Right ventricle myocardium superior (tissue), 1 donor: ENCODE results near the gene TBCEL. TPM values are rescaled to one million over a fixed set of nuclear protein-coding genes. Genes with fewer than 3 reads are reported as not detected.

Source experiments
- ATAC-seq: fragments of 200-7000 bp; cut with Tn5 transposase; one replicate; pipeline ENCODE4 v1.9.1; 2020; ENCODE audit warnings: mild to moderate bottlenecking; ENCODE audit not compliant: poor library complexity
- DNase-seq: peaks from one replicate; pipeline ENCODE4 v3.0.0-alpha.2; 2020
- intact Hi-C: fragments of 100-400 bp; cut with DNase I; formaldehyde crosslinking; loops from one replicate; pipeline ENCODE4 v1.11.2; 2022
- total RNA-seq: library from RNA; stranded (reverse); fragmentation: NEBNext Ultra II Directional; extraction: Animal tissue kit (Norgen Biotek cat#: 25700); gene quantifications from one replicate; pipeline ENCODE4 v1.2.1, GENCODE V29; 2021
- donor health status: DM: no; HTN: yes; CAD: no; lungs with severe emphysema.

The TBCEL gene
- total RNA-seq, 1 donor from 2014 or later, result 21.1 TPM

GRCh38 chr11:121119440-121119839 lies 95.5 kb downstream of the TBCEL start:
- intact Hi-C loops, result loop anchor here (10.0 kb wide), 1 partner anchor 175 kb away; no protein-coding TSS in a partner anchor
- no peak for DNase-seq
- ATAC-seq, result no peak

GRCh38 chr11:121122328-121122727 lies 98.4 kb downstream of the TBCEL start:
- DNase-seq (no peak), ATAC-seq (no peak)
- intact Hi-C loops, result no loop called here

GRCh38 chr11:121123496-121124069 lies 99.7 kb downstream of the TBCEL start:
- ATAC-seq (no peak), DNase-seq (no peak)
- intact Hi-C loops, result no loop called here

DNA sequence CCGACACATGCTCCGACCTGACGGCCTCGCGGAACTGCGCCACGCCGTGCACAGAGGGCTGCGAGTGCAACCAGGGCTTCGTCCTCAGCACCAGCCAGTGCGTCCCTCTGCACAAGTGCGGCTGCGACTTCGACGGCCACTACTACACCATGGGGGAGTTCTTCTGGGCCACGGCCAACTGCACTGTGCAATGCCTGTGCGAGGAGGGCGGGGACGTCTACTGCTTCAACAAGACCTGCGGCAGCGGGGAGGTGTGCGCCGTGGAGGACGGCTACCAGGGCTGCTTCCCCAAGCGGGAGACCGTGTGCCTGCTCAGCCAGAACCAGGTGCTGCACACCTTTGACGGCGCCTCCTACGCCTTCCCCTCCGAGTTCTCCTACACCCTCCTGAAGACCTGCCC lies 103.9 kb downstream of the TBCEL start:
- intact Hi-C loops, result no loop called here
- DNase-seq (no peak), ATAC-seq (no peak)

GRCh38 chr11:121129362-121130340 lies 105.7 kb downstream of the TBCEL start:
- no peak for ATAC-seq
- DNase-seq, result no peak
- intact Hi-C loops, result no loop called here

DNA sequence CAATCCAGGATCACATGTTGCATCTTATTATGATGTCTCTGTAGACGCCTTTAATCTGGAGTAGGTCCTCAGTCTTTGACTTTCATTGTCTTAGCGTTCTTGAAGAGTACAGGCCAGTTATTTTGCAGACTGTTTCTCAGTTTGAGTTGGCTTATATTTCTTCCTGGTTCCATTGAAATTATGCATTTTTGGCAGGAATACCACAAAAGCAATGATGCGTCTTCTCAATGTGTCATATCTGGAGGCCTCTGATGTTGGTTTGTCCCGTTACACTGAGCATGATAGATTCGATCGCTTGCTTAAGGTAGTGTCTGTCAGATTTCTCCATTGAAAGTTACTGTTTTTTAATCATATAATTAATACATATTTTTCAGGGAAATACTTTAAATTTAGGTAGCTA lies 107.8 kb downstream of the TBCEL start:
- intact Hi-C loops, result no loop called here
- ATAC-seq (no peak), DNase-seq (no peak)

- DNase-seq (no peak), ATAC-seq (no peak)
- intact Hi-C loops, result no loop called here
Observed at GRCh38 chr11:121132211-121132976, 108.5 kb downstream of the TBCEL start.

- peak; percentile 88 for ATAC-seq
- DNase-seq, result no peak
- intact Hi-C loops, result no loop called here
Observed at GRCh38 chr11:121134741-121135312, 110.9 kb downstream of the TBCEL start.

DNA sequence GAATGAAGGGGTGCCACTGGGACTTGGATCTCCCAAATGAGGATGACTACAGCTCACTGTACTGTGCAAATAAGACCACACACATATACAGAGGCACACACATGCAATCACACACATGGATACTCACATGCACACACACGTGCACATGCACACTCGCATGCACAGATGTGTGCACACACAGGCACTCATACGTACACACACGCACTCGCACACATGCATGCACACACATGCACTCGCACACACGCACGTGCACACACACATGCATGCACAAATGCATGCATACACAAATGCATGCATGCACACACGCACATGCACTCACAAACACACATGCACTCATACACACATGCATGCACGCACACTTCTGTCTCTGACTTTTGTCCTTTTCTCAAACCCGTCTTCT lies 113.1 kb downstream of the TBCEL start:
- ATAC-seq, result no peak
- intact Hi-C loops, result no loop called here
- DNase-seq, result no peak

DNA sequence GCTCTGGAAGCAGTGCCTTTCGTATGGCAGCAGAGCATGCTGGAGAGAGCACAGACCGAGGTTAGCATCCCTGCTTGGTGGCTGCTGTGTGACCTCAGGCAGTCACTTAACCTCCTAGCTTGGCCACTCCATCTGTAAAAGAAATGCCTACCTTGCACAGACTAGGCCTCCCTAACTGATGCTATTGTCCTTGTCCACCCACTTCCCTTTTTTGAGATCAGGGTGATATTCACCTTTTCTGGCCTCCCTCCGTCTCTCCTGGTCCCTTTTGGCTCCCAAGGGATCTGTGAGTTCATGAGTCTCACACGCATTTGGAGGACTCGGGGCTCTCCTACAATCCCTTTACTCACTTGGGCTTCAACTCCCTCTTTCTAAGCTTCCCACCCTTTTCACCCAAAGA lies 114.4 kb downstream of the TBCEL start:
- ATAC-seq, result no peak

DNA sequence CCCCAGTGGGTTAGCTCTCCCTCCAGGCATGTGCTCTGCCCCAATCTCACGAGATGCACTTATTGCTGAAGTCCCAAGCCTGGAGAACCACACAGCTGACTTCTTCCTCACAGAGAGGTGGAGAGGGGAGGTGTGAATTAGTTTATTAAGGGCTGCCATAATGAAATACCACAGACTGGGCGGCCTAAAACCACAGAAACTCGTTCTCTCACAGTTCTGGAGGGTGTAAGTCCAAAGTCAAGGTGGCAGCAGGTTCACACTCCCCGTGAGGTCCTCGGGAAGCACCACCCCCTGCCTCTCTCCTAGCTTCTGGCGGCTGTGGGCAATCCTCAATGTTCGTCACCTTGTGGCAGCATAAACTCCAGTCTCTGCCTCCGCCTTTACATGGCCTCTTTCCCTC lies 116.5 kb downstream of the TBCEL start:
- DNase-seq, result no peak
- ATAC-seq, result no peak
- intact Hi-C loops, result no loop called here

More for the DNA sequence above, 114.4 kb downstream of the TBCEL start:
- no peak for DNase-seq
- intact Hi-C loops, result no loop called here

Other genes starting within 250 kb of the TBCEL start
- gene TECTA, start 77.1 kb downstream of the TBCEL start, total RNA-seq, result 1.0 TPM